ENCODE results near the gene RNF145.

RNF145 gene

GRCh38 chr5:159210846-159211245 is 1.5 kb upstream of the RNF145 start:
- peak overlapping the region; percentile 18; the same call in 1 of the 2 replicates for H3K27ac ChIP-seq
- TF ChIP-seq CTCF (conservative IDR thresholded peaks at IDR 0.05) (no peak), ZFX (IDR thresholded peaks at IDR 0.05) (no peak)

- H3K27ac ChIP-seq, result peak overlapping the region; percentile 77
- no peak for TF ChIP-seq CTCF (conservative IDR thresholded peaks at IDR 0.05)
These were observed 883 bp upstream of the RNF145 start for GRCh38 chr5:159210210-159210661.

GRCh38 chr5:159208514-159209437 is 577 bp downstream of the RNF145 start:
- peak overlapping the region; percentile 77 for H3K27ac ChIP-seq

GRCh38 chr5:159207686-159208513 is 1.5 kb downstream of the RNF145 start:
- peak overlapping the region; percentile 77 for H3K27ac ChIP-seq
- no peak for TF ChIP-seq CTCF (conservative IDR thresholded peaks at IDR 0.05)

More at GRCh38 chr5:159208514-159209437, 577 bp downstream of the RNF145 start:
- TF ChIP-seq CTCF (conservative IDR thresholded peaks at IDR 0.05) (no peak), ZFX (IDR thresholded peaks at IDR 0.05) (no peak)

- TF ChIP-seq CTCF (conservative IDR thresholded peaks at IDR 0.05) (no peak), ZFX (IDR thresholded peaks at IDR 0.05) (no peak)
- no peak overlapping the region for H3K27ac ChIP-seq
These were observed 2.1 kb downstream of the RNF145 start for GRCh38 chr5:159207222-159207685.

- H3K27ac ChIP-seq, result no peak overlapping the region
These were observed 2.5 kb downstream of the RNF145 start for GRCh38 chr5:159206818-159207217.

More at GRCh38 chr5:159206818-159207217, 2.5 kb downstream of the RNF145 start:
- no peak for TF ChIP-seq CTCF (conservative IDR thresholded peaks at IDR 0.05)
- no peak for TF ChIP-seq ZFX (IDR thresholded peaks at IDR 0.05)
